Urinary bladder (tissue), 4 donors: ENCODE results near the gene SIRPB1. TPM values are rescaled to one million over a fixed set of nuclear protein-coding genes. Genes with fewer than 3 reads are reported as not detected.
"Not testable (repeated sequence)": the region's sequence is repeated elsewhere in the genome, so short reads cannot be mapped to it uniquely, and the experiment has no call there.

ENCODE experiments used
- DNase-seq: peaks from one replicate; pipeline ENCODE4 v3.0.0-alpha.2; 2015; ENCODE audit errors: extremely low spot score
- H3K27ac ChIP-seq: one replicate; pipeline ENCODE4 v1.5.1; 2013; ENCODE audit warnings: low read depth, mild to moderate bottlenecking, moderate library complexity
- H3K36me3 ChIP-seq: one replicate; pipeline ENCODE4 v1.6.1; 2013; ENCODE audit warnings: mild to moderate bottlenecking, moderate library complexity; ENCODE audit not compliant: insufficient read depth
- H3K4me1 ChIP-seq: one replicate; pipeline ENCODE4 v1.6.1; 2013; ENCODE audit warnings: mild to moderate bottlenecking, moderate library complexity; ENCODE audit not compliant: insufficient read depth
- H3K4me3 ChIP-seq: one replicate; pipeline ENCODE4 v1.5.1; 2013; ENCODE audit warnings: low read depth, low read length
- WGBS: extraction: QIAGEN DNeasy Blood & Tissue Kit; methylation state at CpG from one replicate; pipeline ENCODE4 v1.1.7; 2013; 5-methylcytosine and 5-hydroxymethylcytosine counted together
- polyA plus RNA-seq: library from polyadenylated mRNA; stranded (reverse); fragments of 200-250 nt; gene quantifications from one replicate; pipeline ENCODE4 v1.2.3, GENCODE V29; 2013
- total RNA-seq: library from RNA; depleted of rRNA; stranded (reverse); fragments of >200 nt; gene quantifications from one replicate; pipeline ENCODE4 v1.2.3, GENCODE V29; 2014
- donor health status: healthy with polysubstance abuse.
- donor health status: healthy.

Gene SIRPB1
- total and polyA plus RNA-seq, 2 donors: 0.26 to 0.38 TPM

GRCh38 chr20:1608678-1609347 is 11.0 kb downstream of the SIRPB1 start:
- not testable (repeated sequence) for H3K36me3 ChIP-seq, H3K4me3 ChIP-seq, H3K4me1 ChIP-seq, H3K27ac ChIP-seq, DNase-seq
- WGBS: 67% methylated on average over 3 of the region's 5 CpGs

- no CpG with 5 or more reads among the region's 5 CpGs for whole genome bisulfite sequencing
- Histone ChIP-seq H3K27ac (no peak overlapping the region), H3K4me3 (no peak overlapping the region), H3K4me1 (no peaks in the 10 kb centered on the region), H3K36me3 (no peaks in the 10 kb centered on the region)
- DNase-seq: no peak
Observed at GRCh38 chr20:1600736-1601135, 19.1 kb downstream of the SIRPB1 start.

- no CpG with 5 or more reads among the region's 1 CpG for WGBS
- no peak overlapping the region for H3K27ac ChIP-seq
- DNase-seq: no peak
- H3K36me3 ChIP-seq: no peaks in the 10 kb centered on the region
- no peaks in the 10 kb centered on the region for H3K4me1 ChIP-seq
- no peak overlapping the region for H3K4me3 ChIP-seq
Observed at GRCh38 chr20:1595333-1595732, 24.5 kb downstream of the SIRPB1 start.

- H3K27ac ChIP-seq: no peak overlapping the region
- WGBS: no CpG with 5 or more reads among the region's 9 CpGs
Observed at GRCh38 chr20:1588533-1589460, 31.0 kb downstream of the SIRPB1 start.

GRCh38 chr20:1587781-1588532 is 31.9 kb downstream of the SIRPB1 start:
- DNase-seq: no peak
- H3K27ac ChIP-seq: no peak overlapping the region
- no peaks in the 10 kb centered on the region for H3K36me3 ChIP-seq
- H3K4me3 ChIP-seq: no peak overlapping the region
- no CpG with 5 or more reads among the region's 3 CpGs for WGBS
- no peaks in the 10 kb centered on the region for H3K4me1 ChIP-seq

More at GRCh38 chr20:1588533-1589460, 31.0 kb downstream of the SIRPB1 start:
- H3K36me3 ChIP-seq: no peaks in the 10 kb centered on the region
- no peak overlapping the region for H3K4me3 ChIP-seq
- DNase-seq: no peak
- H3K4me1 ChIP-seq: no peaks in the 10 kb centered on the region

- no peaks in the 10 kb centered on the region for H3K36me3 ChIP-seq
- no peak for DNase-seq
- H3K4me1 ChIP-seq: no peaks in the 10 kb centered on the region
- no peak overlapping the region for H3K27ac ChIP-seq
- 89% methylated on average over 6 of the region's 6 CpGs for WGBS
- H3K4me3 ChIP-seq: no peak overlapping the region
Observed at GRCh38 chr20:1579488-1579887, 40.3 kb downstream of the SIRPB1 start.

GRCh38 chr20:1577906-1578305 is 41.9 kb downstream of the SIRPB1 start:
- 88% methylated on average over 4 of the region's 4 CpGs for WGBS
- Histone ChIP-seq H3K27ac (no peak overlapping the region), H3K36me3 (no peaks in the 10 kb centered on the region), H3K4me3 (no peak overlapping the region), H3K4me1 (no peaks in the 10 kb centered on the region)
- DNase-seq: no peak

GRCh38 chr20:1577313-1577712 is 42.5 kb downstream of the SIRPB1 start:
- WGBS: 57% methylated on average over 2 of the region's 2 CpGs
- DNase-seq, H3K4me1 ChIP-seq, H3K4me3 ChIP-seq, H3K27ac ChIP-seq, H3K36me3 ChIP-seq: not testable (repeated sequence)

- no peaks in the 10 kb centered on the region for H3K36me3 ChIP-seq
- no peak overlapping the region for H3K27ac ChIP-seq
- no peak overlapping the region for H3K4me3 ChIP-seq
- no peak for DNase-seq
- H3K4me1 ChIP-seq: no peaks in the 10 kb centered on the region
- WGBS: 70% methylated on average over 3 of the region's 3 CpGs
Observed at GRCh38 chr20:1576641-1577040, 43.2 kb downstream of the SIRPB1 start.

GRCh38 chr20:1576003-1576402 is 43.8 kb downstream of the SIRPB1 start:
- H3K4me1 ChIP-seq, H3K4me3 ChIP-seq, H3K27ac ChIP-seq, H3K36me3 ChIP-seq, DNase-seq: not testable (repeated sequence)
- WGBS: no CpG with 5 or more reads among the region's 1 CpG

GRCh38 chr20:1571583-1571982 is 48.2 kb downstream of the SIRPB1 start:
- not testable (repeated sequence) for H3K27ac ChIP-seq, H3K36me3 ChIP-seq, H3K4me1 ChIP-seq, DNase-seq, H3K4me3 ChIP-seq
- WGBS: 88% methylated on average over 8 of the region's 8 CpGs
